Embryonic facial prominence (tissue), 1 donor: ENCODE data around the gene FRMD4A.

ENCODE experiments used
- DNase-seq: peaks from one replicate; pipeline ENCODE4 v3.0.0-alpha.2; 2016; ENCODE audit errors: extremely low spot score

Gene FRMD4A

DNA sequence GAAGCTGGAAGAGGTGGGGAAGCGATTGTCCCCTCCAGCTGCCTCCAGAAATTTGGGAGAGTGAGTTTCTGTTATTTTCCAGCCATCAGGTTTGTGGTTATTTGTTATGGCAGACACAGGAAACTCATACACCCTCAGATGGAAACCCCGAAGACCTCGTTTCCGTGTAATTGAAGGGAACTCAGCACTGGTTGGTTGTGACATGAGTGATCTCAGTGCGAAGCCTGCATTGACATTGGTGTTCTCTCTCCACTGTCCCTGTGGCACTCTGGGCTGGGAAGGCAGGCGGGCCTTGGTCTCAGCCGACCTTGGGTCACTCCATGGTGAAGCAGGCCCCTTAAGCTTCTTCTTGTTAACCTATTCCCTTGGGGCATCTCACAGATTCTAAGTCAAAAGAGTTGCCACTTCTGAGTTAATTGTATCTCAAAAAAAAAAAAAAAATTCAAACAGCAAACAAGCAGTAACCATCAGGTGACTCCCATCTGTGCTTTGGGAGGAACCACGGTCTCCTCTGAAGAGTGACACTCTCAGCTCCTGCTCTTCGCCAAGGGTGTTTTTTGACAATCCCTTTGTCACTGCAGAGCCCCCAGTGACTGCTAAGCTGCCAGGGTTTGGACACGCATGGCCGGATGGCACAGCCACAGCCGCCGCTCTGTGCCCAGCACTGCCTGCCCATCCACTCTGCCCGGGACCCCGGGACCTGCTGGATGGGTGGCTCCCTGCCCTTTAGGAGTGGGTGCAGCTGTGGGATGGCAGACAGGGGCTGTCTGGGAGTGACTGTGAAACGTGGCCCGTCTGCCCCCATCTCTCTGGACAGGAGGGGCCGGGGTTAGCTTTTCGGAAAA lies 510.4 kb downstream of the FRMD4A start:
- no peak for DNase-seq

DNA sequence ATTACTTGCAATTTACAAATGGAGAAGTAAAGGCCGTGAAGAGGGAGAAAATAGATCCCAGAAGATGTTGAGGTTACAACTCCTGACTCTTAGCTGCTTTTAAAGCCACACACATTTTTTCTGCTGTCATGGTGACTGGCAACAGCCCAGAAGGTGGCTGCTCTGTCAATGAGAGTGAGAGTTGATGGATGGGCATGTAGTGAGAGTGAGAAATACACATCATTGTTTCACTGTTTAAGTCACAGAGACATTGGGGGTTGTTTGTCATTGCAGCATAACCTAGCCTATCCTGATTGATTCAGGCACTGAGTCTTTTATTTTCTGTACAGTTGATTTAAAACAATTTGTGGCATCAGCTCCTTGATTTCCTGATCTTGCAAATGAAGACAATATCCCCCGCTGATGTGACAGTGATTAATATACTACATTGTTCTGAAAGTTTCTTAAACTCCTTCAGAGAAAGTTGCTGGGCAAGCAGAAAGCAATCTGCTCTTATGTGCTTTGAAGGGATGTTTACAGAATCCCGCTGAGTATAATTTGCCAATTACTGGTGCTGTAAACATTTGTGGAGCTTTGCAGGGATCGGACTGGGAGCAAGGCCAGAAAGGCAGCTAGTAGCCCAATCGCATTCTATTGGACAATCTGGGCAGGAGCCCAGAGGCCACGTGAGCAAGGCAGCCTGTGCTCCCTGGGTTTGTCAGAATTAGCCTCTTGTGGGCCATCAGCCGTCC lies 514.4 kb downstream of the FRMD4A start:
- no peak for DNase-seq

DNA sequence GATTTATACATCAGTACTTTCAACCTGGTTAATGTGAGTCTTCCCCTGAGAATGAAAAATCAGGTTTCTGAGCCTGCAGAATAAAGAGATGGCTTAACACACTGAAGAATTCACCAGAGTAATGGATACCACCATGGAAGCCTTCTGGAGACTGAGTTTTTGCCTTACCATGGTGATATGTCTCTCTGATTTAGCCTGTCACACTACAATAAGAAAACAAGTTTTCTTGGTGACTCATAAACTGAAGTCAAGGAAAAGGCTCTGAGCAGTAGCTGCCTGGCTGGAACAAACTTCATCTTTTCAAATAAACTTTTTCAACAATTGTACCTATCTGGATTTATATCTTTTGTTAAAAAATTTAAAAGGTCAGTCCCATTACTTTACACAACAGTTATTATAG lies 515.0 kb downstream of the FRMD4A start:
- DNase-seq: no peak

DNA sequence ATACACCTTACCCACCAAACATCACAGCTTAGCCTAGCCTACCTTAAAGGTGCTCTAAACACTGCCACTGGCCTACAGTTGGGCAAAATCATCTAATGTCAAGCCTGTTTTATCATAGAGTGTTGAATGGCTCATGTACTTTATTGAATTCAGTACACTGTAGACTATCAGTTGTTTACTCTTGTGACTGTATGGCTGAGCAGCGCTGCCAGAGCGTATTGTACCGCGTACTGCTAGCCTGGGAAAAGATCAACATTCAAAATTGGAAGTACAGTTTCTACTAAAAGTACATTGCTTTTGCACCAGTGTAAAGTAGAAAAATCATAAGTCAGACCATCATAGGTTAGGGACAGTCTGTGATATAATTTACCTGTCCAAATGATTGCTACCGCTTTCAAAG lies 517.2 kb downstream of the FRMD4A start:
- DNase-seq: no peak

DNA sequence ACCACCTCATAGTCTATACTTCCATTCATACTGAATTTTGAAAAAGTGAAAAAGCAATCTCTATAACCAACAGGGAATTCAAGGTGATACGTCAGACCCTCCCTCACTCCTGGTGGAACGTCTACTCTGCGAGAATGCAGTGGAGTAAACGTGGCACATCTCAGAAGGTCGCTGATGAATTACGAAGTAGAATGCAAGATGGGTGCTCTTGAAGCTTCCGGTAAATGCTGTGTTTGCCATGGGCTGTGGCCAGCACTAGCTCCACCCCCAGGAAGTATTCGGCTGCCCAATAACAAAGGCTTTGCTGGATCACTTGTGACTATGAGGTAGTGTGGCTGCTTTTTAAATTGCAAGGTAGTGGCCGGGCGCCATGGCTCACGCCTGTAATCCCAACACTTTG lies 517.9 kb downstream of the FRMD4A start:
- DNase-seq: no peak

DNA sequence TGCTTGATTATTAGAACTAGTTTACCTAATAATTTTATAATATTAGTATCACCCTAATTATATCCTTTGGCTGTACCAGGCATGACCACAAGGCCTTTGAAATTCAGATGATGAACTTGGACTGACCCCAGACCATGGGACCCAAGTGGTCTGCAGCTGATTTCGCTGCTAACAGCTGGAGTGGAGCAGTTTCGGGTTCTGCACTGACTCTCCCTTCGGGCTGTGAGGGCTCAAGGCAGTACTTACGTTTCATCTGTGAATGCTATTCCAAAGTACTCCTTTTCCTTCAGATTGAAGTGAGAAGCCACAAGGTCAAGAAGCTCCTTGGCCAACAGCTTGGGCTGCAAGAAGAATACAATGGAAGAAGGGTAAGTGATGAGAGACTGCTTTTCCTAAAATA lies 520.2 kb downstream of the FRMD4A start:
- no peak for DNase-seq

DNA sequence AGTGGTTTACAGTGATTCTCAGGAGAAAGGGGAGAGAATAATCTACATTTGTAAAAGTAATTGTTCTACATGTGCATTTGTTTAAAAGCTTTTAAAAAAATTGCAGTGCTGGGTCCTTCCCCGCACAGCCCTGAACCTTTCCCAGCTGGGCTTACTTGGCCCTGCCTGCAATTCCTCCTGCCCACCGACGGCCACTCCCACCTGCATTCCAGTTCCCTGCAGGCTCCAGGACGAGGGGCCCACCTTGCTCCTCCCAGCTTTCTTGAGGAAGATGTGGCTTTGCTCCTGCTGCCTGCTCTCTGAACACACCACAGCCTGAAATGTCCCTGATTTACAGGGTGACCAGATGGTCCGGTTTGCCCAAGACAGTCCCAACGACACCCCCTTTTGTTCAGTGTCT lies 521.3 kb downstream of the FRMD4A start:
- DNase-seq: no peak

DNA sequence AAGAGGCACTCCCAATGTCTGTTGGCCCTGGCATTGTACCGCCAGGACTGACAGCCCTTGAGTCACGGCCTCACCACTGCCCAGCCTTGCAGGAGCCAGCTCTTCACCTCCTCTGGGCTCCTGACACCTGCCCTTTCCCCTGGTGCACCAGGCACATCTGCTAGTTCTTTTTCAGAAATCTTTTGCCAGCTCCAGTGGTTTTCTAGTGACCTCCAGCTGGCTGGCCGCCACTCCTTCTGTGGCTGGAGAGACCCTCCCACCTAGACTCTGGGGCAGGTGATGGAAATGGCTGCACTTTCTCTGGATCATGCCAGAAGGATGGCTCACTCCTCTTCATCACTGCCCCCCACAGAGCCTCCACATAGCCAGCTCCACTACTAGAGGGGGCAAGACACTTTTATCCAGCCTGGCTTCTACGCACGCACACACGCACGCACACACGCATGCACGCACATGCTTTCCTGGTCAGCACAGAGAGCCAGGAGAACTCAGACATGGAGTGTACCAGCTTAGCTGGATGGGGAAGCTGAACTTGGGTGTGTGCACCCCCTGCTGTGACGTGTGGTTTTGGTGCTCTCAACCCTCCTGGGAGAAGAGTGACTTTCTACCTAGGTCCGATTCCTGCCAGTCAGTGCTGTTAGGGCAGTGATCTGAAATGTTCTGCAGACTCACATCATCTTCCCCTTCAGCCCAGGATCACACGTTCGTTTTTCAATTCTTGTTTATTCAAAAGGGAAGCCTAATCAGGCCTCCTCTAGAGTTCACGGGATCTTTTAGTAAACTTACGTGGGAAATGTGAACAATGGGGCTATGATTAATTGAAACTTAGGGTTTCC lies 522.0 kb downstream of the FRMD4A start:
- DNase-seq: no peak

DNA sequence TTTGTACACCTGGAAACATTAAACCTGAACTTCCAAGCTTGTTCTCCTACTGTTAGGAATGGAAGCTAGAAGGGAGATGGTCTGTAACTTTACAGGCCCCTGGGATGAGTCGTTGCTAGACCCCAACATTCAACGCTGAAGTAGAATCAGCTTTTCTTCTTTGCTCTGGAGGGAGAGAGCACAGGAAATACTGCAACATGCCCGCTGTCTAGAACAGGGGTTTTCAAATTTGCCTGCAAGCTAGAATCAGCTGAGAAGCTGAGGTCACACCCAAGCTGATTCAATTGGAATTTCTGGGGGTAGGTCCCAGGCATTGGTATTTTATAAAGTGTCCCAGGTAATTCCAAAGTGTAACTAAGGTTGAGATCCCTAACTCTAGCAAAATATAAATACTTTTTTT lies 524.3 kb downstream of the FRMD4A start:
- no peak for DNase-seq

DNA sequence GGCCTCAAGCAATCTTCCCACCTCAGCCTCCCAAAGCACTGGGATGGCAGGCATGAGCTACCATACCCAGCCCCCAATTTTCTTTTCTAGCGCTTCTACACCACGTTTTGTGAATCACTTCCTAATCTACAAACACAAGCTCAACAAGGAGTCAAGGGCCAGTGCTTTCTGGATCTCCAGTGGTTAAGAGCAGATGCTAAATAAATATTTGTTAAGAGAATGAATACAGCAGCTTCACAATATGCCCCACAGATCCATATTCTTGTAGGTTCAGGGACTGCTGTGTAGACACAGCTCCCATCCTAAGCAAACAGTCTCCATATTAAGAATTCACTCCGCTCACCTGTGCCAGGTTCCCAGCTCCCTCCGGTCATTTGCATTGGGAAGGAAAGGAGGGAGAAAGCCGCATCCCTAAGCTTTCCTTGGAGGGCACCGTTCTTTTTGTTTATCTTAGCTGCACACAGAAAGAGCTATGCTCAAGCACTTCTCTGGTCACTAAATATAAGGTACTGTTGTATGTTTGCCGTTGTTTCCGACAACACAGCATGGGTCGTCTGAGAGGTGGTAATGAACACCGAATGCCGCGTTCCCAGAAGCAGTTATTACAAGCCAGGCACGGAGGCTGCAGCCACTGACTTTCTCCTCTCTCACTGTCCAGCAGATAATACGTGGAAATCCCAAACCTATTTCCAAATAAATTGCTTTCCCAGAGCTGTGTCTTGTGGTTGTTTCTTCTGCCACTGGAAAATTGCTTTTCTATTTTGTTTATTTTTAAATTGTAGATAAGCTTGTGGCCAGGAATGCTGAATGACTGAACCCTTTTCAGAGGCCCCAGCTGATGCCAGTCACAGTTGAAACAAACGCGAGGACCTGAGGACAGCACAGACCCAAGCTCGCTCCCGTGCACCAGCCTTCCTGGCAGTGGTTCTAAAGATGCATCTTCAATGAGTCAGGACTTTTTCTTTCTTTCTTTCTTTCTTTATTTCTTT lies 526.9 kb downstream of the FRMD4A start:
- DNase-seq: no peak

DNA sequence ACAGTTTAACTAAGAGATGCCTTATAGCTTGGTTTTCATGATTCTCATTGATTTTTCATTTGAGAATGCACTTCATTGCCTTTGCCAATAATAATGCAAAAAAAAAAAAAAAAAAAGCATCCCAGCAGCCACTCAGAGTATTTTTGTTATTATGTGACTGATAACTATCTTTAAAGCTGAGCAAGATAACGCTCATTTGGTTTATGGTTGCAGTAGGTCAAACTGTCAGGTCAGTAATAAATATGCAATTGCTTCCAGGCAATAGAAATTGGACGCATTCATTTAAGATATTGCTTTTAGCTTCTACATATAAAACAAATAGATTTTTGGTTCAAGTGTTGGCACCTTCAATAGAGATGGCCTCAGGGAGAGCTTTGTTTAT lies 528.8 kb downstream of the FRMD4A start:
- DNase-seq: no peak

DNA sequence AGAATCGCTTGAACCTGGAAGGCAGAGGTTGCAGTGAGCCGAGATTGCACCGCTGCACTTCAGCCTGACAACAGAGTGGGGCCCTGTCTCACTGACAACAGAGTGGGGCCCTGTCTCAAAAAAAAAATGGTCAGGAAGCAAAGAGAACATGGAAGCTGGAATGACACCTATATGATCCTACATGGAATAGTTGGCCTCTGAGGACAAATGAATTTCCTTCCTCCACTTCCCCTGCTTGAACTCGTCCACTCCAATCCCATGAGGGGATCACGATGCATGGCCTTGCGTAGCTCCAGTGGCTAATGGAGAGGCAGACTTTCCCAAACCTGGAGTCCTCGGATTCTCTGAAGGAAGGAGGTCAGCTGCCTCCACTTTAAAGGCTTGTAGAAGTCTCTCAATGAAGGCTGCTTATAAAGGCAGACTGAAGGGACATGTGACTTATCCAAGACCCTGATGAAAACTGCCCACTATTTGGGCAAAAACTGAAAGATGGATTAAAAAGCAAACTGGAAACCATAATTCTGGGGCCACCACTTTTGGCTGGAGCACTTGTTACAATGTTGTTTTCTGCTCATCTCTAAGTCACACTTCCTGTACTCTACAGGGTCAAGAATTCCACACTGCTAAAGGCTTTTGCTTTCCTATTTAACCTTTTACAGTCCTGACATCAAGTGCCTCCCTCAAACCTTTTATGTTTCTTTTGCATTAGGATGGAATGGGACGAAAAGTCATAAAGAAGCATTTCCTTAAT lies 529.4 kb downstream of the FRMD4A start:
- no peak for DNase-seq

DNA sequence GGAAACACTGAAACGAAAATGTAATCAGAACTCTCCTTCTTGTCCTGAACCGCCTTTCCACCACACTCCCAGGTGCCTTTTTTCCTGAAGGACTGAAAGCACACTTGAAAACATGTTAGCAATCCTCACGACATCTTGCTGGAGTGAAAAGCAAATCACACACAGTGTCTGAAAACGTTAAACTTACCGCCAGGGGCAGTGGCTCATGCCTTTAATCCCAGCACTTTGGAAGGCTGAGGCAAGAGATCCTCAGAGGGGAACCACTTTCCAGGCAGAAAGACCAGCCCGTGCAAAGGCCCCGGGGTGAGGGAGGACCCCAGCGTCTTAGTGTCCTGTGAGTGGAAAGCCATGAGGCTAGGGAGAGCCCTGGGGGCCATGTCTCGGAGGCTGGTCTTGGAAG lies 533.6 kb downstream of the FRMD4A start:
- DNase-seq: no peak

DNA sequence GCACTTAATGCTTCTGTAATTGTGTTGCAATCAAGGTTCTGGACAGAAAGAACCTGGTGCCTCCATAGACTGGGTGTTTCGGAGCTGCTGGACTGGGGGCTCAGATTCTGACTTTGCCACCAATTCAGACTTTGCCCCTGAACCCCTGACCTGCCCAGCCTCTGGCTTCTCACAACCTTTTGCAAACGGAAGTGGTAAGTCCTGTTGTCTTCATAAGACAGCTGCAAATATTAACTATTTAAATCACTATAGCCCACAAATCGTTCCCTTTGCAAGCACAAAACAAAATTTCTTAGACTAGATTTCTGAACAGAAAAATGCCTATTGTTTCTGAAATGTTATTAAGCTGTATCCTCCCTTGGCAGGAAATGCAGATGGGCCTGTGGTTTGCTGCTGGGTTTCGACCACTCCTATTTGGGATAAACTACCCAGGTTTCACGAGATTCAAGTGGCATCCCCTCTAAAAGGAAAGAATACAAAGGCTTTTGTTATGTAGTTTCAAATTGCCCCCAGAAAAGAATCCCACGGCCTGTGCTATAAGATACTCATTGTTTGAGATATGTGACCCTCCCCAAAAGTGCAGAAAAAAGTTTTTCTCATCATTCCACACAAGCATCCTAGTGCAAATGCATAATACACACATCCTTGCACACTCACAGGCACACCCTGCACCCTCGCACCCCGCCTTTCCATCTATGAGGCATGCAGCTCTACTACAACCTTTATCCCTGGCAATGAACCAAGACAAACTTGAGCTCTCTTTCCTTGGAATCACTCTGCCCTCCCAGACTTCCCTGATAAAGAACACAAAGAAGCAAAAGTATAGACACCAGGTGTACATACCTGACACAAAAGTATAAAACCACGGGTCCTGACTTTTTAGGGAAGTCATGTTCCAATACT lies 534.8 kb downstream of the FRMD4A start:
- DNase-seq: no peak

DNA sequence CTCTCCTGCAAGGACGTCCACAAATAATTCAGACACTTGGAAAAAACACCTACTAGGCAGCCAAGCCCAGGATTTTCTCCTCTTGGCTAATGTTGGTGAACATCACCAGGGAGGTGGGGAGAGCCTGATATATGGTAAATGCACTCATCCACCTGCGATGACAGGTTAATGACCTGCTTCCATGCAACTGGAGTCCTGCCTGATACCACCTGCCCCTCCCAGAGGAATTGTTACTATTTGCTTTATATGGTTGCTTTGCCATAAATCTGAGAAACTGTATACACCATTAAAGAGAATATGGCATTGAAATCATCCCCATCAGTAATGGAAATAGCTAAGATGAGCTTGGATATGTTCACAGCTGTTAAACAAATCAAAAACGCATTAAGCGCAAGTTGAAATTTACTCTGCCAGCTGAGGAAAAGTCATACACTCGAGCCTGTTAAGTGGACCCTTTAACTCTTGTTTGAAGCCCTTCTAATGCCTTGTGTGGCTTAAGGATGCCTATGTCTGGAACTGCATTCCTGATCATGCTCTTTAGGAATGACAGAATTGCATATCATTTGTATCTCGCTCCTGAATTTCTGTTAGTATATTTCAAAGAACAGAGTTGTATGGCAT lies 535.6 kb downstream of the FRMD4A start:
- no peak for DNase-seq

DNA sequence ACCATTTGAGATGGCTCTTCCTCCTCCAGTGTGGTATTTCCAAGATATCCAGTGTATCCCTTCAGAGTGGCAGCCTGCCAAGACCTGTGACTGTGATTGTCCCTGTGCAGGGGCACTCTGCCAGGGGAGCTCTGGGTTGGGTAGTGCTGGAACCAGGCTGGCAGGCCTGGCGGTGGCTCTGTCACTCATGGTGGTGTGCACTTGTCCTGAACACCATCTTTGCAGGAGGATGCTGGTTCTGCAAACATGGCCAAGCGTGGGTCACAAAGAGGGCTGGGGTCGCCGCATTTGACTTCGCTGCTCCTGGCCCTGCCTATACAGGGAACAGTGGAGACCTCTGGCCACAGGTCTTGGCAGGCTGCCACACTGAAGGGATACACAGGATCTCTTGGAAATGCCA lies 538.7 kb downstream of the FRMD4A start:
- DNase-seq: no peak

DNA sequence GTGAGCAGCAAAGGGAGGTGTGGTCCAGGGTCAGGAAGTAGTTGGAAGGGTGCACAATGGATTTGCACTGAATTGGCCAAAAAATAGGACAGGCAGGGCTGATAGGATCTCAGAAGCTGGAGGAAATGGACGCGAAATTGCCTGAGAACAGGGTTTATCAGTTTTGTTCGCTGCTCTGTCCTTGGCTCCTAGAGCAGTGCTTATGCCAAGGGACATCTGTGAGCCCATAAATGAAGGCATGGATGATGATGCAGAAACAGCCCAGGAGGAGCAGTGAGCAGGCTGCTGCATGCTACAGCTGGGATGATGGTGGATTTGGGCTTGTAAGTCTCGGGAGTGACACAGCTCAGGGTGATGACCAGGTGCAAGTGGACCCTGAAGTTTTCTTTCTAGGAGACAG lies 539.2 kb downstream of the FRMD4A start:
- DNase-seq: no peak

DNA sequence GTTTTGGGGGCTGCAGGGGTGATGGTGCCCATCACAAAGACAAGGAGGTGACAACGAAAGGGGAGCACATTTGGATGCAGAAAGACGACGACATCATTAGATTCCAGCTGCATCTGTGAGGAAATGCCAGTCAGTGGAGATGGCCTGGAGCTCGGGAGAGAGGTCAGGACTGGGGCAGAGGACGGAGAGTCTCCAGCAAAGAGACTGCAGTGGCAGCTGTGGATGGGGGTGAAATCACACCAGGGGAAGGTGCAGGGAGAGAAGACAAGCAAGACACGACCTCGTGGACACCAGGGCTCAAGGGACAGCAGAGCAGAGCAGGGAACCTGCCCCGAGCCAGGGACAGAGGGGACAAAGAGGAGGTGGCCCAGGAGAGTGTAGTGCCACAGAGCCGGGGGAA lies 540.5 kb downstream of the FRMD4A start:
- DNase-seq: no peak

DNA sequence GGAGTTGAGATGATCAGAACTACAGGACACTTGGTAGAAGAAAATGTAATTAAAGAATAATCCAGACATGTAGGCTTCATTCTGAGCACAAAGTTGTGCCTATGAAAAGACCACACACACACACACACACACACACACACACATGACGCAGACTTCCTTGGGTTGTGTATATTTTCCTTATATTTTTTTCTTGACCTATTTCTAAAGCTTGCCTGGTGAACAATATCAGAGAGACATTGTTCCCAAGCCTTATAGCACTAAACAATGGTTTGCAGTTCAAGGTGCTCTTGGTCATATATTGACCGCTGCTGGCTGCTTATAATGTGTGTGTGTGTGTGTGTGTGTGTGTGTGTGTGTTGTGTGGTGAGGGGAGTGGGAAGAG lies 541.3 kb downstream of the FRMD4A start:
- DNase-seq: no peak
